Stomach smooth muscle (tissue), 2 donors: ENCODE results near the gene CORO1A.
"Not testable (repeated sequence)": the region's sequence is repeated elsewhere in the genome, so short reads cannot be mapped to it uniquely, and the experiment has no call there.

ENCODE experiments used
- H3K27ac ChIP-seq: one replicate; pipeline ENCODE4 v1.7.0; 2013; ENCODE audit warnings: mild to moderate bottlenecking, low read length, inconsistent platforms
- H3K27me3 ChIP-seq, 2 donors: one replicate each; pipeline ENCODE4 v1.7.0; 2013; ENCODE audit warnings: low read length in 2 of 2; ENCODE audit not compliant: insufficient read depth in 2 of 2, control insufficient read depth in 1 of 2
- H3K36me3 ChIP-seq, 2 donors: one replicate each; pipeline ENCODE4 v1.7.0; 2013; ENCODE audit warnings: low read length in 2 of 2; ENCODE audit not compliant: control insufficient read depth in 2 of 2, insufficient read depth in 2 of 2
- H3K4me1 ChIP-seq: one replicate; pipeline ENCODE4 v1.7.0; 2013; ENCODE audit warnings: low read length; ENCODE audit not compliant: control insufficient read depth, insufficient read depth
- H3K4me3 ChIP-seq, 2 donors: one replicate each; pipeline ENCODE4 v1.7.0; 2013; ENCODE audit warnings: low read length in 2 of 2
- H3K9ac ChIP-seq, 2 donors: one replicate each; pipeline ENCODE4 v1.7.0; 2013; ENCODE audit warnings: low read length in 2 of 2, mild to moderate bottlenecking in 1 of 2
- H3K9me3 ChIP-seq, 2 donors: one replicate each; pipeline ENCODE4 v1.7.0; 2013; ENCODE audit warnings: low read length in 2 of 2; ENCODE audit not compliant: control insufficient read depth in 2 of 2
- donor health status: healthy.
- donor health status: Pancreatic carcinoma.

CORO1A gene

GRCh38 chr16:30173054-30173453 lies 10.3 kb upstream of the CORO1A start:
- Histone ChIP-seq H3K36me3 (no peaks in the 10 kb centered on the region), H3K27ac (no peak overlapping the region), H3K9ac (no peak overlapping the region), H3K4me3 (no peak overlapping the region), H3K9me3 (no peaks in the 10 kb centered on the region), H3K4me1 (no peaks in the 10 kb centered on the region), H3K27me3 (no peaks in the 10 kb centered on the region)

- H3K4me3 ChIP-seq, H3K36me3 ChIP-seq, H3K9ac ChIP-seq, H3K4me1 ChIP-seq, H3K27me3 ChIP-seq, H3K27ac ChIP-seq, H3K9me3 ChIP-seq: not testable (repeated sequence)
These were observed 6.5 kb upstream of the CORO1A start for GRCh38 chr16:30176876-30177275.

- Histone ChIP-seq H3K4me3 (no peak overlapping the region), H3K9ac (no peak overlapping the region), H3K27ac (no peak overlapping the region), H3K4me1 (peaks cover 6% of the 10 kb centered on the region), H3K9me3 (no peaks in the 10 kb centered on the region), H3K36me3 (no peaks in the 10 kb centered on the region), H3K27me3 (no peaks in the 10 kb centered on the region)
These were observed 4.2 kb upstream of the CORO1A start for GRCh38 chr16:30179195-30179594.

- Histone ChIP-seq H3K9me3 (no peaks in the 10 kb centered on the region), H3K9ac (no peak overlapping the region), H3K4me3 (no peak overlapping the region), H3K4me1 (peaks cover 9% of the 10 kb centered on the region), H3K27me3 (no peaks in the 10 kb centered on the region), H3K27ac (no peak overlapping the region), H3K36me3 (no peaks in the 10 kb centered on the region)
These were observed 3.5 kb upstream of the CORO1A start for GRCh38 chr16:30179931-30180330.

GRCh38 chr16:30180741-30181140 lies 2.7 kb upstream of the CORO1A start:
- no peak overlapping the region for H3K9ac ChIP-seq
- H3K27me3 ChIP-seq = no peaks in the 10 kb centered on the region
- no peak overlapping the region for H3K4me3 ChIP-seq
- H3K27ac ChIP-seq = no peak overlapping the region
- no peaks in the 10 kb centered on the region for H3K9me3 ChIP-seq
- peaks cover 9% of the 10 kb centered on the region for H3K4me1 ChIP-seq
- no peaks in the 10 kb centered on the region for H3K36me3 ChIP-seq

- Histone ChIP-seq H3K4me3 (peak overlapping the region in 1 of 2 donors; percentile 73), H3K9ac (no peak overlapping the region), H3K27ac (no peak overlapping the region)
These were observed 891 bp downstream of the CORO1A start for GRCh38 chr16:30184096-30184890.

GRCh38 chr16:30184891-30185682 lies 1.7 kb downstream of the CORO1A start:
- Histone ChIP-seq H3K9me3 (no peaks in the 10 kb centered on the region), H3K27me3 (peaks cover 0 to 2% of the 10 kb centered on the region in 2 donors), H3K4me1 (peaks cover 9% of the 10 kb centered on the region), H3K9ac (no peak overlapping the region), H3K36me3 (no peaks in the 10 kb centered on the region), H3K27ac (no peak overlapping the region), H3K4me3 (peak overlapping the region in 1 of 2 donors; percentile 44)

More at GRCh38 chr16:30184096-30184890, 891 bp downstream of the CORO1A start:
- no peaks in the 10 kb centered on the region for H3K36me3 ChIP-seq
- no peaks in the 10 kb centered on the region for H3K9me3 ChIP-seq
- H3K4me1 ChIP-seq = peaks cover 9% of the 10 kb centered on the region
- peaks cover 0 to 2% of the 10 kb centered on the region in 2 donors for H3K27me3 ChIP-seq

GRCh38 chr16:30185683-30186421 lies 2.5 kb downstream of the CORO1A start:
- Histone ChIP-seq H3K27ac (no peak overlapping the region), H3K4me1 (peaks cover 9% of the 10 kb centered on the region), H3K9ac (no peak overlapping the region), H3K4me3 (no peak overlapping the region), H3K27me3 (peaks cover 0 to 2% of the 10 kb centered on the region in 2 donors), H3K36me3 (no peaks in the 10 kb centered on the region), H3K9me3 (no peaks in the 10 kb centered on the region)

- no peak overlapping the region for H3K27ac ChIP-seq
- peaks cover 9% of the 10 kb centered on the region for H3K4me1 ChIP-seq
- H3K27me3 ChIP-seq = peaks cover 0 to 2% of the 10 kb centered on the region in 2 donors
- no peaks in the 10 kb centered on the region for H3K9me3 ChIP-seq
- no peak overlapping the region for H3K4me3 ChIP-seq
- no peaks in the 10 kb centered on the region for H3K36me3 ChIP-seq
- H3K9ac ChIP-seq = no peak overlapping the region
These were observed 3.0 kb downstream of the CORO1A start for GRCh38 chr16:30186444-30186781.

- Histone ChIP-seq H3K9me3 (no peaks in the 10 kb centered on the region), H3K36me3 (no peaks in the 10 kb centered on the region), H3K4me3 (no peak overlapping the region), H3K4me1 (peaks cover 9% of the 10 kb centered on the region), H3K27ac (no peak overlapping the region), H3K9ac (no peak overlapping the region), H3K27me3 (peaks cover 0 to 2% of the 10 kb centered on the region in 2 donors)
These were observed 3.6 kb downstream of the CORO1A start for GRCh38 chr16:30186782-30187555.
